Left kidney (tissue), 2 donors: ENCODE results near the gene LIN7B. TPM values are rescaled to one million over a fixed set of nuclear protein-coding genes. Genes with fewer than 3 reads are reported as not detected.
"Not testable (repeated sequence)": the region's sequence is repeated elsewhere in the genome, so short reads cannot be mapped to it uniquely, and the experiment has no call there.

Experiments
- DNase-seq: peaks from one replicate; pipeline ENCODE4 v3.0.0-alpha.2; 2013
- polyA plus RNA-seq: library from polyadenylated mRNA; unstranded; fragments of 120-200 nt; gene quantifications from one replicate; pipeline ENCODE4 v1.2.1, GENCODE V29; 2013; ENCODE audit not compliant: insufficient read length

The LIN7B gene
- polyA plus RNA-seq, 1 donor = 5.6 TPM

DNA sequence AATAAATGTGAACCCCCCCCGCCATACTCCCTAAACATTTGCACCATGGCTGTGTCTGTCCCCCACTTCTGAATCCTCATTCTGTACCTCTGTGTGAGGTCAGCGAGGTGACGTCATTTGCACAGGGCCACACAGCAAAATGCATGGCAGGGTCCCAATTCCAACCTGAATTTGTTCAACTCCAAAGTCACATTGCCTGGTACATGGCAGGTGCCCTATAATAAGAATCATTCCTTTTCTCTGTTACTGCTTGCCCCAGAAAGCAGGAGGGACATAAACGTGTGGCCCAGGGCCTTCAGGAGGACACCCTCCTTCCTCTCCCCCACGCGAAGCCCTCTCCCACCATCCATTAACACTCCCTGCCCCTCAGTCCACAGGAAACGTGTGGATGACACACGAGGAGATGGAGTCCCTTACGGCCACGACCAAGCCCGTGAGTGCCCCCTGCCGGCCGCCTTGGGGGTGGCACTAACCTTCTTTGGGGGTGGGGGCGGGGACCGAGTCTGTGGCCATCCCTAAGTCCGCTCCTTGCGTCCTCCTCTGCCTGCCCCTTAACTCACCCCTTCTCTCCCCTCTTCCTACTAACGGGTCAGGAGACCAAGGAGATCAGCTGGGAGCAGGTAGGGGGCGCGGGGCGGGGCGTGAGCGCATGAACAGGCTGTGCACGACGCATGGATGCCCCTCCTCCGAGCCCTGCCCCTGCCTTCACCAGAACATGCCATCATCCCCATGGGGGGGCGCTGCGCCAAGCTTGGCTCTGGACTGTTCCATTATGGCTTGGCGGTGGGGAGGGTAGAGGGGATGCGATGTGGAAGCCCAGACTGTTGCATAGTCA, 31.6 kb downstream of the LIN7B start:
- DNase-seq = peak; percentile 77

DNA sequence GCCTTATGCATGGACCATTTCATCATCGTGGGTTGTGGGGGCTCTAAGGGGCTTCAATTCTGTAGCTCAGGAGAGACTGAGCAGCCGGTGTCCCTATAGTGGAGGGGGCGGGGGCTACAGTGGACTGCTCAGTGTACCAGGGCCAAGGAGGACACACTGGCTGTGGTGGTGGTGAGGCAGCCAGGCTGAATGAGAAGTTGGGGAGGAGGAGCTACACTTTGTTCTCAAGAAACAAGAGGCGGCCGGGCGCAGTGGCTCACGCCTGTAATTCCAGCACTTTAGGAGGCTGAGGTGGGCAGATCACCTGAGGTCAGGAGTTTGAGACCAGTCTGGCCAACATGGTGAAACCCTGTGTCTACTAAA, 32.2 kb downstream of the LIN7B start:
- not testable (repeated sequence) for DNase-seq

DNA sequence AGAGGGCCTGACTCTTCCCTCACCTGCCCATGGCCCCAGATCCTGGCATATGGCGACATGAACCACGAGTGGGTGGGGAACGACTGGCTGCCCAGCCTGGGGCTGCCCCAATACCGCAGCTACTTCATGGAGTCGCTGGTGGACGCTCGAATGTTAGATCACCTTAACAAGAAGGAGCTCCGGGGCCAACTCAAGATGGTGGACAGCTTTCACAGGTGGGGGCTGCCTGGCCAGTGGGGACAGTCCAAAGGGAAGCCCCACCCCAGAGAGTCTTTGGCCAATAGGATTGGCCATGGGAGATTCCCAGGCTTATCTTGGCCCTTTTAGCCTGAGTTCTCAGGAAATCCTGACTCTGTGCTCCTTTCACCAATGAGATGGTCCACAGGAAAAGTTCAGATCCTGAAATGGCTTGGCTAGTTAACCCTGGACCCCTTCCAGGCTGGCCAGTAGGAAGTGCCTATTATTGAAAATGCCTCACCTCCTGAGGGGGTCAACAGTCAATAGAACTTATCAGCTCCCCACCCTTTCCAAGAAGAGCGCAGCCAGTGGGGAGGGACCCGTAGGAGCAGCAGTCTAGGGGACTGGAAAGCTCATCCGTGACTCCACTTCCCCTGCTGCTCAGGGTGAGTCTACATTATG, 34.0 kb downstream of the LIN7B start:
- DNase-seq = no peak

DNA sequence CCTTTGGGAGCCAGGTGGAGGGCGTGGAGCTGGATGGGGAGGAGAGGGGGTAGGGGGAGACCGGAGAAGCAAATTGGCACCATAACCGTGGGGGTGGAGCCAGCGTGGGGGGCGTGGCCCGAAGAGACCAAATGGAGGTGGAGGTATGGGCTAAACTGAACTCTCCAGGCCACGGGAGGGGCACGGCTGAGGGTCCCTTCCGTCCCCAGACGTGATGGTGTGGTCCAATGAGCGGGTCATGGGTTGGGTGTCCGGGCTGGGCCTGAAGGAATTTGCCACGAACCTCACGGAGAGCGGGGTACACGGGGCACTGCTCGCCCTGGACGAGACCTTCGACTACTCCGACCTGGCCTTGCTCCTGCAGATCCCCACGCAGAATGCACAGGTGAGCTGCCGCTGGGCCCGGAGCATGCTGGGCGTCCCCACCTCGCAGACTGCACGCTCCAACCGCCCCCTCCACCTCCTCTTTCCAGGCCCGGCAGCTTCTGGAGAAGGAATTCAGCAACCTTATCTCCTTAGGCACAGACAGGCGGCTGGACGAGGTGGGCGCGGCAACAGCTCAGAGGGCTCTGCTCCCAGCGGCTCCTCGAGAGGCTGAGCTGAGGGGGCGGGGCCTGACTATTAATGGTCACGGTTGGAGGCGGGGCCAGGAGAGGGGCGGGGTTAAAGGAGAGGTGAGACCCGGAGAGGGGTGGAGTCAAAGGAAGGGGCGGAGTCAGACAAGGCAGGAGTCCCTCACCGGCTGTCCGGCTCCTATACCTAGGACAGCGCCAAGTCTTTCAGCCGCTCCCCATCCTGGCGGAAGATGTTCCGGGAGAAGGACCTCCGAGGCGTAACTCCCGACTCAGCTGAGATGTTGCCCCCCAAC, 34.8 kb downstream of the LIN7B start:
- DNase-seq = peak; percentile 98

DNA sequence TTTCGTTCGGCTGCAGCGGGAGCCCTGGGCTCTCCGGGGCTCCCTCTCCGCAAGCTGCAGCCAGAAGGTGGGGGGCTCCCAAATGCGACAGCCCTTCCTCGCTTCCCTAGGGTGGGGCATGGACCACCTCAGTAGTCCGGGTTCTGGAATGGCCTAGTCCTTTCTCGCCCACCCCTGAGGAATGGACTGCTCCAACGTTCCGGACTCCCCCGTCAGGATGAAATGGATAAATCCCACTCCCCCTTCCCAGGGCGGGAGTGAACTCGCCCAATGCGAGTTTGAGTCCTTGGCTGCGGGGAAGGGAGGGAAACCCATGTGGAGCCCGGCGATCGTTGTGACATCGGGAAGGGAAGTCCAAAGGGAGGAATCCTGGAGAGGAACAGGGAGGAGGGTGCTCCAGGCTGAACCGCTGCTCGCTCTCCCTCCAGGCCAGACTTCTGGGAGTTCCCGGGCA, 35.5 kb downstream of the LIN7B start:
- peak; percentile 89 for DNase-seq

DNA sequence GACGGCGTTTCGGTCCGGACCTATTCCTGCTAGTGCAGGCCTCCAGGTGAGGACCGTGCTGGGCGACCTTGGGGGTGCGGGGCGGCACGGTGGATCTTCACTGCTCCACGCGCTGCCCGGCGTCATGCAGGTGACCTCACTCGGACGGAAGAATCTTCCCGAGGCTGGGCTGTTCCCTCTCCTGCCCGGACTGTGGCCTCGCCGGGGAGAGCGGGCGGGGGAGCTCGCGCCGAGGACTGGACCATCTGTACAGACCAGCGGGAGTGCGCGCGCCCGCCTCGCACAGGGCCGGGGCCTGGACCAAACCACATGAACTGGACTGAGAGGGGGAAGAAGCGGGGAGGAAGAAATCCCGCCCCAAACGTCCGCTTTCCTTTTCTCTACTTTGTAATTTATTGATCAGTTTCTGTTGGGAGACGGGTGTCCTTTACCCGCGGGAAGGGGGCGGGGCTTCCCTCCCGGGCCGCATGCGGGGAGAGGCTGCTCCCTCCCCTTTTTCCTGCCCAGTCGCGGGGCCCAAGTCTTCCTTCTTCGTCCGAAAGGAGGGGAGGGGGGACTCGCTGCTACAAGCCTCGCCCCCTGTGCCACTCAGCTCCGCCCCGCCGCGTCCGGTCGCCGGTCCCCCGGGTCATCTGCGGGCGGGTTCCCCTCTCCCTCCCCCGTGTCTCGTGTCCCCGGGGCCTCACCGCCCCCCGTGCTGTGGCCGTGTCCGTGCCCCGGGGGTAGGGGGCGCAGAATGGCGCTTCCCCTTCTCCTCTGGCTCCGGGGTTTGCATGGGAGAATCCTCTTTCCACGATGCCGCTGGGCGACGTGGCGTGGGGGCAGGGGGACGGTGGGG, 36.2 kb downstream of the LIN7B start:
- peak; percentile 90 for DNase-seq

DNA sequence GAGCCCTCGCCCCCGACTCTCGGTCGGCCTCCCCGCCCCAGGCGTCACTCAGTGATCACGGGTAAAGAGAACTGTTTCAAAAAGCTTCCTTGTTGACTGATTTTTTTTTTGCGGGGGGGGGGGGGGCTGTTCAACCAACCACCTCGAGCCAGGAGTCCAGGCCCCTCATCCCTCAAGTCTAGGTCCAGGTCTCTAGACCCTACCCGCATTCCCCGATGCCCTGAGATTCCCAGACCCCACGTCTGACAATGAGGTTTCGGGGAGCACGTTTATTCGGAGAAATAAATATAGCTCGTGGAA, 36.7 kb downstream of the LIN7B start:
- no peak for DNase-seq

DNA sequence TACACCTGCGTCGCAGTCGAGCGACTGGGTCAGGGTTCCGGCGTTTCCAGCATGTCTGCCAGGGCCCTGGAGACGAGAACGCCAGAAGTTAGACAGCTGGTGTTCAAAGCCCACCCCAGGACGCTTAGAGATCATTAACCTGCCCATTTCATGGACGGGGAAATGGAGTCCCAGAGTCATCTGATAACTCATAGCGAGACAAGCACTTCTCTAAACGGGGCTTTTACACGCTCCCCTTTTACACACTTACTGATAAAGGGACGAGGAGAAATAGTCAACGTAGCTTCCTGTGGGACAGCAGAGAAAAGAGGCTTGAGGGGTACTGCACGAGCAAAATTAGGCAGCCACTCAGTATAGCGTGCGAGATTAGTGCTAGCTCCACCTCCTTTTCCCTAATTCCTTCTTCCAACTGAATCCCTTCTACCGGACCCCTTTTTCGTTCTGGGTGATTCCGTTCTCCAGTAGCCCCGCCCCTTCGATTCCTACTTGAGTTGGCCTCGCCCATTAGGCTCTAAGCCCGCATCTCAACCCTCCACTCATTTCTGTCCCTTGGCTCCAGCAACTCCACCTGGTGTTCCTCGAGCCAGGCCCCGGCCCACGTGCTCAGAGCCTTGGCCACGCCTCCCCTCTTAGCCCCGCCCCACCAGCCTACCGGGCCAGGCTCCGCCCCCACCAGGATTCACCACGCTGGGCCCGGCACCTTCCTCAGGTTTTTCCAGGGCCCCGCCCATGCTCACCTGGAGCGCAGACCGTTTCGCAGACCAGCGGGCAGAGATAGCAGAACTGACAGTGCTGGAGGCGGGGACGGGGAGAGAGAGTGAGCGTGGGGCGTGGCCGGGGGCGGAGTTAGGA, 37.3 kb downstream of the LIN7B start:
- no peak for DNase-seq

DNA sequence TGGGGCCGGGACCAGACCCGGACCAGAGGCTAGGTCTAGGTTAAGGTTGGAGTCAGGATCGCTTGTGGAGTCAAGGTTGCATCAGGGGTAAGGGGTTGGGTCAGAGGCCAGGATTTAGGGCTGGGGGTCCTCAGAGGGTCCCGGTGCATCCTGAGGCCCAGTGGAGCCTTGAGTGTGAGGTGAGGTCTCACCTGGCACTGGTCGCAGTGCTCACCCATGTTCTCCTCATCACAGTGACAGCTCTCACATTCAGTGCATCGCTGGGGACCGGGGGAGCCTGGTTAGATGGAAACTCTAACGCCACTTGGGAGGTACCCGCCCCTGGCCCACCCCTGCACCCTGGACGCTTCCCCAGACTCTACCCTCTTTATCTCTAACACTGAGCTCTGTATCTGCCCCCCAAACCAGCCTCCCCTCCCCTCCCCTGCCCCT, 38.0 kb downstream of the LIN7B start:
- no peak for DNase-seq

DNA sequence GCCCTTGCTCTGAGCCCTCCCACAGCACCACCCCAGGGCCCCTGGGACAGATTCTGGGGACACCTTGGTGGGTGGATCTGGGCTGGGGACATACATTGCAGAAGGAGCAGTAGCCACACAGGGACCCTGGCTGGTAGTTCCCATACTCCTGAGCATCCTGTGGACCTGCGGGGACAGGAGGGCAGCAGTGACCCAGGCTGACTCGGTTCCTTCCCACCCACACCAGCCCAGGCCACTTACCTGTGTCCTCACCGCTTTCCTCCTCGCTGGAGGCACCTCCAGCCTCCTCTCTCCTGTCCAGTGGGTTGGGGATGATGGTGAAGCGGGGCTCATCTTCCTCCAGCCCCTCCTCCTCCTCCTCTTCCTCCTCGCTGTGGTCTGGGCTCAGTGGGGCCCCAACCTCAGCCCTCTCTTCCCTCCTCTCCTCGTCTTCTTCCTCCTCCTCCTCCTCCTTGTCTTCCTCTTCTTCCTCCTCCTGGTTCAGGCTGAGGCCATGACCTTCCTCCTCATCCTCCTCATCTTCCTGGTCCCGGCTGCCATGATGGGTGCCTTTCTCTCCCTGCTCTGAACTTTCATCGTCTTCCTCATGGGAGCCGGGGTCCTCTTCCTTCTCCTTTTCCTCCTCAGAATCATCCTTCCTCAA, 39.1 kb downstream of the LIN7B start:
- no peak for DNase-seq

DNA sequence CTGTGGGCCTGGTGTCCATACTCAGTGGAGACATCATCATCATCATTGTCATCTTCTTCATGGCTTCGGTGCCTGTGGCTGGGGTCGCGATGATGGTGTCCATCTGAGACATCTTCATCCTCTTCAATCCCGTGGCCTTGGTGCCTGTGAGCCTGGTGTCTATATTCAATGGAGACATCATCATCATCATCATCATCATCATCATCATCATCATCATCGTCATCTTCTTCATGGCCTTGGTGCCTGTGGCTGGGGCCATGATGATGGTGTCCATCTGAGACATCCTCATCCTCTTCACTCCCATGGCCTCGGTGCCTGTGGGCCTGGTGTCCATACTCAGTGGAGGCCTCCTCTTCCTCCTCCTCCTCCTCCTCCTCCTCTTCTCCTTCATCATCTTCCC, 40.1 kb downstream of the LIN7B start:
- DNase-seq = no peak

DNA sequence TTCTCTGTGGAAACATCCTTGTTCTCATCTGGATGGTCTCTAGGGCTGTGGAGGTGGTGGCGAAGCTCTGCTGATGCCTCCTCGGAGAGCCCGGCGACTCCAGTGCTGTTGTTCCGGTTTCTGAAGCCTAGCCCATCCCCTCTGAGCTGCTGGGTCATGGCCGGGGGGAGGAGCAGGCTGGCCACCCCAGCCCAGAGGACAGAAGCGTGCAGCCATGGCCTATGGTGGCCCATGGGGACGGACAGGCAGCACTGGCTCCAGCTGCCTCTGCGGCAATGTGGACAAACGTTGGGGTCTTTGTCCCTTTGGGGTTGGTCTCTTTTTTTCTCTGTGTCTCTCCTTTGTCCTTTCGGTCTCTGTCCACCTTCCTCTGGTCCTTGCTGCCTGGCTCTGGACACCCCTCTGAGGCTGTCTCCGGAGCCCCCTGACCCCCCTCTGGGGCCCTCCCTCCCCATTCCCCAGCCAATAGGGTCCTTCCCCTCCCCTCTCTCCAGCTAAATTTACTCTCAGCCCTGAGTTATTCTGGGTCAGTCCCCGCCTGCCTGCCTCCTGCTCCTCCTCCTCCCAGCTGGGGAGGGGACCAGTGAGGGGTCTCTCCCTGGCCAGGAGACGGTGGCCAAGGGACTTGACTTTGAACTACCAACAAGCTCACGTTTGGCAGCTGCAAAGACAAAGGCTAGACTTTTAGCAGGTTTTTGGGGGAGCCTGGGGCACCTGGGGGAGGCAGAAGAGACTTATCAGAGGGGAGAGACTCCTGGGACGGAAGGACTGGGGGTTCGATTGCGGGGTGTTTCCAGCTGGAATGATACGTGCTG, 41.0 kb downstream of the LIN7B start, which contains the start of gene HRC:
TSS of gene HRC (minus strand) at position 392 of the 815 bp plus-strand sequence. CDS start at position 233, 159 bp downstream.
- DNase-seq = peak; percentile 71

DNA sequence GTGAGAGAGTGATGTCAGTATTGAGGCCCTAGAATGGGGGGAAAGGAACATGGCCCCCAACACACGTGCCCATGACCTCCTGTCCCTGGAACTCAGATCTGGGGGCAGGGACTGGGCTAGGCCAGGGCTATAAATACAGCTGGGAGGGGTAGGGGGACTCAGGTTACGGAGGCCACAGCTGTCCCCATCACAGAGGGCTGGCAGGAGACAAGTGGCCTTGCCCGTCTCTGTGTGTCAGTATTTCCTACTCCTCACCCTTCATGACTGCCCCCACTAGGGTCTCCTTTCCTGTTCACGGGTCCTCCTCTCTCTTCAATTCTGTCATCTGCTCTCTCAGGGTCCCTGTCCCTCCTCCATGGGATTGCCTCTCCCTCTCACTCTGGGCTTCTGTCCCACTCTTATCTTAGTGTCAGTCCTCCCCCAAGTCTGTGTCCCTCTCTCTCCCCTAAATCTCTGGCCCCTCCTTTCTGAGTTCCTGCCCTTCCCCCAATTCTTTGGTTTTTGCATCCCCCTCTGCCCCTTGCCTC, 41.7 kb downstream of the LIN7B start:
- DNase-seq = no peak

DNA sequence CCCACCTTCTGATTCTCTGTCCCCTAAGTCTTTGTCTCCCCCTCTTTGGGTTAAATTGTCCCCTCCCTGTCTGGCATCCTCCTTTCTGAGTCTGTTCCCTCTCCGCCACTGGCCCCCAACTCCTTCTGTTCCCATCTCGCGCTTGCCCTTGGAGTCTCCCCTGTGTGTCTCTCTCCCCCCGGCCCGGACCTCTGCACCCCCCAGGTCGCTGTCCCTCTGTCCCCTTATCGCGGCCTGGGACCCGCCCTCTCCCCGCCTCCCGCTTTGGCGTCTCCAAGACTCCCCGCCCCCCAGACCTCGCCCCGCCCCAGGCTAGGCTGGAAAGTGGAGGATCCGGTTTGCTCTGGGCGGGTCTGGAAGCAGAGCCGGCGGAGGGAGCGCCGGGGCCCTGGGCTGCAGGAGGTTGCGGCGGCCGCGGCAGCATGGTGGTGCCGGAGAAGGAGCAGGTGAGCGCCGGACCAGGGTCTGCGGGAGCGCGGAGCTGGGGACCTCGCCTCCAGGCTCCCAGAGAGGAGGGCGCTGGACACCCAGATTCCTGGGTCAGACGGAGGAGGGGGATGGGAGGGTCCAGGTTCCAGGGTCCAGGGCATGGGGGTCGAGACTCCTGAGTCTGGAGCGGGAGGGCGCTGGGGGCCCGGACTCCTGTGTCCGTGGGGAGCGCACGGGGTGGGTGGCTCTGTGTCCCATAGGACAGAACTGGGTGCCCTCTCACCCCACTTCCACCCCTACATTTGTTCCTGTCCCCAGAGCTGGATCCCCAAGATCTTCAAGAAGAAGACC, 43.5 kb downstream of the LIN7B start, which contains the start of gene TRPM4:
TSS of gene TRPM4 (plus strand) at position 348 of the 780 bp plus-strand sequence. CDS start at position 423, 75 bp downstream.
- peak; percentile 94 for DNase-seq

DNA sequence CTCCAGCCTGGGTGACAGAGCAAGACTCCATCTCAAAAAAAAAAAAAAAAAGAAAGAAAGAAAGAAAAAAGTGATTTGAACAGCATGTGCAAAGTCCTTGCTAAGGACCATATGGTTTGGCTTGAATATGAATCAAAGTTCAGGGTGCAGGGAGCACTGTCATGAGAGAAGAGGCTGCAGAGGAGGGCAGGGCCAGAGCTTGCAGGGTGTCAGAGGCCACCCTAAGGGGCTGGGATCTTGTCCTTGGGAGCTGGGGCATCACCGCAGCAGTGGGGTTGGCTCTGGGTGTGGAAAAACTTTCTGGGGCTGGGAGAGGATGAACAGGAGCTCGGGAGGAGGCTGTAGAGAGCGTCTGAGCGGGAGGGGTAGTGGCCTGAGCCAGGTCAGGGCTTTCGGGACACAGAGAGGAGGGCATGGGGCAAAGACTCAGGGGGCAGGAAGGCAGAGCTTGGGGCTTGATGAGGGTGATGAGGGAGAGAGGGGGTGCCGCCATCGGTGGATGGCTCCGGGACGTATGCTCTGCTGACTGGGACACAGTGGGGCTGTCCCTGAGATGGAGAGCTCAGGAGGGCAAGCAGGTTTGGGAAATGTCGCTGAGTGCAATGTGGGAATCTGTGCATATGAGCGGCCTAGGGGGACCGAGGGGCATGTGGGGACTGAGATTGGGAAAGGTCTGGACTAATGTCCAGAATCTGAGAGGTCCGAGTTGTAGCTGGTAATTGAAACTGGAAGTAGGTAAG, 46.5 kb downstream of the LIN7B start:
- DNase-seq = no peak

DNA sequence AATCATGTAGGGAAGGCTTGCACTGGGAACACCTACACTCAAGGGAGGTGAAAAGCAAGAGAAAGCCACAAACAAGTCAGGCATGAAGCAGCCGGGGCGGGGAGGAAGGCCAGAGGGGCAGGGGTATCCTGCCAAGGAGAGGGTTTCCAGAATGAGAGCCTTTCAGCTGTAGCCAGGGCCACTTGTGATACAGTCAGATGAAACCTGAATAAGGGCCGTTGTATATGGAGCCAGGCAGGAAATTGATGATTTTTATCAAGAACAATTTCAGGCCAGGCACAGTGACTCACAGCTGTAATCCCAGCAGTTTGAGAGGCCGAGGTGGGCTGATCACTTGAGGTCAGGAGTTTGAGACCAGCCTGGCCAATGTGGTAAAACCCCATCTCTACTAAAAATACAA, 47.8 kb downstream of the LIN7B start:
- no peak for DNase-seq

DNA sequence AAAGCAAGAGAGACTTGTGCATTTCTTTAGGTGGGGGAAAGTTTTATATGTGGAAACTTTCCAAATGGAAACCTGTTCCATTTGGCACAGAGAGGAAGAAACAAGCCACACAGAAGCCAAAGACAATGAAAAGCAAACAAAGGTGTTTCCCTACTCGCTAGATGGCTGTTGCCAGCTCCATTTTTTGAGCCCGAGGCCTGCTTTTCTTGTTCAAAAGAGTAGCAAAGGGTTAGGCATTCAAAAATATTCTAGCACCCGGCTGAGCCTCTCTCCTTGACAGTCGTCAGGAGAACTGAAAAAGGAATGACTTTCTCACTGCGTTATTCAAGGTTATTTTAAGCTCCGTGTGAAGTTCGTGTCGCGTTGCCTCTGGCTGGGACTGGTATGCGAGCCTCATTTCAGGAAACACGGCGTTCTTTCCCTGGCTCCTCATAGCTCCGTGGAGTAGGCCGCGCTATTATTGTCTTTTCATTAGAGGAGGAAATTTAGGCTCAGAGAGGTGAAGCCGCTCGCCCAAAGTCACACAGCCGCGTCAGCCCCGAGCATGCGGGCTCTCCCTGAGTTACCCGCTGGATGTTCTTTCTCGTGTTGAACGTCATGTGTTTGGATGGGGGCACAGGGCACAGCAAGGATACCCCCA, 51.1 kb downstream of the LIN7B start:
- no peak for DNase-seq
